IMR-90 (cell line): ENCODE measurements around the gene HIVEP3. TPM values are rescaled to one million over a fixed set of nuclear protein-coding genes. Genes with fewer than 3 reads are reported as not detected.

ENCODE experiments used
- ATAC-seq: fragments of 200-7000 bp; cut with Tn5 transposase; 2 replicates; pipeline ENCODE4 v1.9.1; 2020; ENCODE audit warnings: low read depth, mild to moderate bottlenecking, moderate library complexity
- BruUV-seq: library from RNA; stranded (reverse); fragments of 400-500 nt; replicated peaks from 2 replicates; lab custom pipeline; 2021; lab: Mats Ljungman, UMichigan
- CTCF ChIA-PET: fragments of 300-600 bp; formaldehyde crosslinking; extraction: SDS; loops from one replicate; lab custom pipeline; 2021; ENCODE audit warnings: antibody characterized with exemption; lab: Yijun Ruan, JAX
- POLR2A ChIA-PET: fragments of 300-600 bp; sonication (Branson Sonifier 250); formaldehyde crosslinking; loops from one replicate; lab custom pipeline; 2022; ENCODE audit warnings: antibody characterized with exemption; ENCODE audit not compliant: unreplicated experiment; lab: Charles Lee
- DNase-seq: peaks from one replicate; pipeline ENCODE4 v3.0.0; 2013
- H2AFZ ChIP-seq: replicated peaks from 2 replicates; pipeline ENCODE3; 2013; ENCODE audit warnings: low read length, mild to moderate bottlenecking; ENCODE audit not compliant: poor library complexity
- H2AK5ac ChIP-seq: 2 replicates; pipeline ENCODE4 v1.6.1; 2013; ENCODE audit warnings: low read depth, low read length, inconsistent platforms
- H2AK9ac ChIP-seq: replicated peaks from 2 replicates; pipeline ENCODE3; 2013; ENCODE audit warnings: mild to moderate bottlenecking, low read depth, low read length, moderate library complexity; ENCODE audit not compliant: poor library complexity
- H2BK120ac ChIP-seq: 2 replicates; pipeline ENCODE4 v1.6.1; 2013; ENCODE audit warnings: low read depth, low read length, inconsistent platforms
- H2BK15ac ChIP-seq: 3 replicates; pipeline ENCODE4 v1.6.1; 2013; ENCODE audit warnings: low read depth, low read length, inconsistent platforms
- H2BK20ac ChIP-seq: 2 replicates; pipeline ENCODE4 v1.6.1; 2013; ENCODE audit warnings: low read depth, mild to moderate bottlenecking, inconsistent platforms, low read length, moderate library complexity
- H2BK5ac ChIP-seq: 2 replicates; pipeline ENCODE4 v1.6.1; 2013; ENCODE audit warnings: mild to moderate bottlenecking, low read depth, low read length, inconsistent platforms; ENCODE audit not compliant: poor library complexity, severe bottlenecking
- H3K14ac ChIP-seq: replicated peaks from 2 replicates; pipeline ENCODE4 v1.6.1; 2013; ENCODE audit warnings: low read depth, low read length, inconsistent platforms
- H3K18ac ChIP-seq: 2 replicates; pipeline ENCODE4 v1.6.1; 2013; ENCODE audit warnings: low read depth, low read length, control low read depth
- H3K23ac ChIP-seq: 2 replicates; pipeline ENCODE4 v1.6.1; 2013; ENCODE audit warnings: low read depth, low read length, inconsistent platforms
- H3K27ac ChIP-seq: 2 replicates; pipeline ENCODE4 v1.5.1; 2013; ENCODE audit warnings: mild to moderate bottlenecking, control low read depth, low read length; ENCODE audit not compliant: insufficient read depth
- H3K27me3 ChIP-seq: 2 replicates; pipeline ENCODE4 v1.6.1; 2013; ENCODE audit warnings: low read length; ENCODE audit not compliant: control insufficient read depth, insufficient read depth
- H3K36me3 ChIP-seq: 2 replicates; pipeline ENCODE4 v1.6.1; 2013; ENCODE audit warnings: low read length, mixed read lengths; ENCODE audit not compliant: control insufficient read depth, insufficient read depth
- H3K4ac ChIP-seq: 2 replicates; pipeline ENCODE4 v1.6.1; 2013; ENCODE audit warnings: low read depth, low read length, inconsistent platforms
- H3K4me1 ChIP-seq: 2 replicates; pipeline ENCODE4 v1.6.1; 2013; ENCODE audit warnings: low read length, mixed read lengths; ENCODE audit not compliant: control insufficient read depth, insufficient read depth
- H3K4me2 ChIP-seq: 2 replicates; pipeline ENCODE4 v1.6.1; 2013; ENCODE audit warnings: low read depth, mild to moderate bottlenecking, control low read depth, low read length, moderate library complexity
- H3K4me3 ChIP-seq: 2 replicates; pipeline ENCODE4 v1.5.1; 2013; ENCODE audit warnings: low read depth, mild to moderate bottlenecking, control low read depth, low read length, moderate library complexity; ENCODE audit not compliant: insufficient read depth
- H3K56ac ChIP-seq: 2 replicates; pipeline ENCODE4 v1.6.1; 2013; ENCODE audit warnings: low read length, inconsistent platforms; ENCODE audit not compliant: insufficient read depth; ENCODE audit errors: extremely low read depth
- H3K79me1 ChIP-seq, 2 experiments: 2 replicates each; pipeline ENCODE4 v1.6.1; 2013; ENCODE audit warnings: low read length in 2 of 2, inconsistent platforms in 1 of 2, low read depth in 1 of 2
- H3K9ac ChIP-seq: 2 replicates; pipeline ENCODE4 v1.6.1; 2013; ENCODE audit warnings: low read depth, low read length, control low read depth
- H3K9me1 ChIP-seq: 2 replicates; pipeline ENCODE4 v1.6.1; 2013; ENCODE audit warnings: low read length, inconsistent platforms; ENCODE audit not compliant: insufficient read depth
- H3K9me3 ChIP-seq: 2 replicates; pipeline ENCODE4 v1.6.1; 2013; ENCODE audit warnings: low read length; ENCODE audit not compliant: control insufficient read depth, insufficient read depth
- H4K20me1 ChIP-seq: 2 replicates; pipeline ENCODE4 v1.6.1; 2013; ENCODE audit warnings: low read length, inconsistent platforms; ENCODE audit not compliant: insufficient read depth
- H4K5ac ChIP-seq: 2 replicates; pipeline ENCODE4 v1.6.1; 2013; ENCODE audit warnings: mild to moderate bottlenecking, low read depth, low read length, control low read depth
- H4K8ac ChIP-seq, 2 experiments: 2 replicates each; pipeline ENCODE4 v1.6.1; 2013; ENCODE audit warnings: low read depth in 2 of 2, low read length in 2 of 2, control low read depth in 1 of 2, inconsistent platforms in 1 of 2
- H4K91ac ChIP-seq: 2 replicates; pipeline ENCODE4 v1.6.1; 2013; ENCODE audit warnings: low read depth, low read length, inconsistent platforms; ENCODE audit not compliant: insufficient read depth
- BHLHE40 ChIP-seq: fragments of 150-350 bp; IDR thresholded peaks from 2 replicates; pipeline ENCODE4 v1.6.1; 2016; ENCODE audit warnings: mild to moderate bottlenecking, low read depth, low read length
- CEBPB ChIP-seq: IDR thresholded peaks from 2 replicates; pipeline ENCODE4 v1.6.1; 2012; ENCODE audit warnings: low read depth, low read length, improper control_type of control experiment
- CHD1 ChIP-seq: IDR thresholded peaks from 2 replicates; pipeline ENCODE4 v1.6.1; 2012; ENCODE audit warnings: low read depth, low read length, improper control_type of control experiment
- CTCF ChIP-seq: conservative IDR thresholded peaks from 2 replicates; pipeline ENCODE4 v1.5.1; 2012; ENCODE audit warnings: mild to moderate bottlenecking, low read depth, low read length, improper control_type of control experiment
- MAZ ChIP-seq: IDR thresholded peaks from 2 replicates; pipeline ENCODE4 v1.6.1; 2012; ENCODE audit warnings: low read depth, mild to moderate bottlenecking, low read length, improper control_type of control experiment, moderate library complexity, borderline replicate concordance
- MXI1 ChIP-seq: IDR thresholded peaks from 2 replicates; pipeline ENCODE4 v1.6.1; 2012; ENCODE audit warnings: low read depth, mild to moderate bottlenecking, low read length, moderate library complexity, borderline replicate concordance
- NFE2L2 ChIP-seq: fragments of 150-350 bp; IDR thresholded peaks from 2 replicates; pipeline ENCODE4 v1.6.1; 2016; ENCODE audit warnings: low read depth, mild to moderate bottlenecking, low read length
- SMC3 ChIP-seq: fragments of 150-350 bp; IDR thresholded peaks from 2 replicates; pipeline ENCODE4 v1.6.1; 2016; ENCODE audit warnings: low read depth, mild to moderate bottlenecking, antibody characterized with exemption, low read length, moderate library complexity
- USF2 ChIP-seq: fragments of 150-350 bp; IDR thresholded peaks from 2 replicates; pipeline ENCODE4 v1.6.1; 2017; ENCODE audit warnings: mild to moderate bottlenecking, antibody characterized with exemption, low read length, low read depth
- WGBS, 2 experiments: methylation state at CpG; one replicate each; pipeline versions ENCODE4 v1.1.5 to v1.1.7; 2013; ENCODE audit warnings: missing lambda C conversion rate in 2 of 2; ENCODE audit not compliant: insufficient read length in 1 of 2; ENCODE audit errors: extremely low coverage in 2 of 2; 5-methylcytosine and 5-hydroxymethylcytosine counted together
- dilution Hi-C: fragments of 300-500 bp; cut with HindIII; formaldehyde crosslinking; loops from one replicate; pipeline ENCODE4 v1.14.3; 2018; ENCODE audit warnings: low sequenced_read_pairs; ENCODE audit not compliant: unreplicated experiment
- in situ Hi-C: fragments of 300-500 bp; cut with MboI; formaldehyde crosslinking; loops from 3 replicates; pipeline ENCODE4 v1.14.3; 2019; ENCODE audit warnings: low sequenced_read_pairs, inconsistent platforms, mixed read lengths
- intact Hi-C: fragments of 100-400 bp; cut with micrococcal nuclease; formaldehyde crosslinking; loops from 2 replicates; pipeline ENCODE4 v1.10.0; 2022
- polyA plus RNA-seq, 3 experiments: library from polyadenylated mRNA; depleted of rRNA; stranded (reverse); fragments of >200 nt; gene quantifications; 2 replicates each; pipeline ENCODE4 v1.2.3, GENCODE V29; 2012; ENCODE audit warnings: low replicate concordance in 1 of 3
- total RNA-seq: library from RNA; depleted of rRNA; stranded (reverse); fragments of >200 nt; gene quantifications from 2 replicates; pipeline ENCODE4 v1.2.3, GENCODE V29; 2012

The HIVEP3 gene
- total and polyA plus RNA-seq, 2 of the 4 experiments (the other 2 are of a cell fraction): 1.4 to 4.0 TPM

GRCh38 chr1:41582351-41582750 lies 336.4 kb downstream of the HIVEP3 start:
- ATAC-seq: no peak
- no peak overlapping the region for H2BK5ac ChIP-seq
- H3K9me3 ChIP-seq: no peaks in the 10 kb centered on the region
- no peaks in the 10 kb centered on the region for H3K27me3 ChIP-seq
- no peak overlapping the region for H4K8ac ChIP-seq
- H3K27ac ChIP-seq: no peak overlapping the region
- no peak overlapping the region for H3K23ac ChIP-seq
- H2BK15ac ChIP-seq: no peak overlapping the region
- H3K79me1 ChIP-seq: no peaks in the 10 kb centered on the region
- no peaks in the 10 kb centered on the region; the same call in 1 of the 2 replicates for H3K36me3 ChIP-seq
- H3K4me2 ChIP-seq: no peak overlapping the region
- POLR2A ChIA-PET: no interaction called here
- in situ Hi-C loops: no loop called here
- TF ChIP-seq USF2 (no peak), CEBPB (no peak), BHLHE40 (no peak), MAZ (no peak), NFE2L2 (no peak), MXI1 (no peak), SMC3 (no peak), CHD1 (no peak), CTCF (no peak)
- no peak overlapping the region for H4K91ac ChIP-seq
- no peak overlapping the region for H3K9ac ChIP-seq
- H3K56ac ChIP-seq: no peak overlapping the region
- H3K4me3 ChIP-seq: no peak overlapping the region
- CTCF ChIA-PET: no interaction called here
- intact Hi-C loops: no loop called here
- BruUV-seq: no TSS peak
- H2AFZ ChIP-seq: no peak overlapping the region
- WGBS, 2 experiments: 80% methylated on average over 1 of the region's 9 CpGs; no CpG with 5 or more reads in 1 of the 2 experiments
- H4K20me1 ChIP-seq: no peaks in the 10 kb centered on the region
- H3K4ac ChIP-seq: no peak overlapping the region
- dilution Hi-C loops: no loop called here
- H3K14ac ChIP-seq: no peak overlapping the region
- no peak overlapping the region for H3K18ac ChIP-seq
- DNase-seq: no peak
- no peak overlapping the region for H2AK5ac ChIP-seq
- H2BK20ac ChIP-seq: no peak overlapping the region
- no peaks in the 10 kb centered on the region for H3K9me1 ChIP-seq
- H3K4me1 ChIP-seq: no peaks in the 10 kb centered on the region
- H2AK9ac ChIP-seq: no peak overlapping the region
- H4K5ac ChIP-seq: no peak overlapping the region
- no peak overlapping the region for H2BK120ac ChIP-seq
